CD4-positive, CD25-positive, alpha-beta regulatory T cell (primary cell): Measurements from ENCODE around the gene OPRD1. TPM values are rescaled to one million over a fixed set of nuclear protein-coding genes. Genes with fewer than 3 reads are reported as not detected.
A peak's percentile ranks its signal among the peaks of the same experiment; 100 is the strongest.
"Not testable (repeated sequence)": the region's sequence is repeated elsewhere in the genome, so short reads cannot be mapped to it uniquely, and the experiment has no call there.

Experiments
- ATAC-seq, 2 donors: fragments of 150-1000 bp; cut with Tn5 transposase; one replicate each; pipeline ENCODE4 v1.10.0; 2021; ENCODE audit warnings: low read depth in 2 of 2, moderate number of reproducible peaks in 2 of 2, moderate library complexity in 1 of 2
- DNase-seq, 3 donors: peaks; one replicate each; pipeline versions ENCODE4 v3.0.0 to v3.0.0-alpha.2; 2012 to 2022; ENCODE audit warnings: mixed read lengths in 1 of 3
- H3K27ac ChIP-seq: one replicate; pipeline ENCODE4 v1.7.0; 2013; ENCODE audit warnings: mild to moderate bottlenecking, low read length; ENCODE audit not compliant: insufficient read depth, poor library complexity, severe bottlenecking
- H3K27me3 ChIP-seq: one replicate; pipeline ENCODE4 v1.7.0; 2013; ENCODE audit warnings: low read length; ENCODE audit not compliant: control insufficient read depth, insufficient read depth
- H3K36me3 ChIP-seq: one replicate; pipeline ENCODE4 v1.7.0; 2013; ENCODE audit warnings: mild to moderate bottlenecking, low read length, moderate library complexity; ENCODE audit not compliant: control insufficient read depth, insufficient read depth
- H3K4me1 ChIP-seq: 2 replicates; pipeline ENCODE4 v1.7.0; 2013; ENCODE audit warnings: mild to moderate bottlenecking, low read length; ENCODE audit not compliant: insufficient read depth, control insufficient read depth, poor library complexity, severe bottlenecking
- H3K4me3 ChIP-seq: one replicate; pipeline ENCODE4 v1.7.0; 2013; ENCODE audit warnings: low read depth, mild to moderate bottlenecking, low read length, moderate library complexity
- H3K9me3 ChIP-seq, 2 experiments: 1 replicate in 1 of 2; 2 replicates in 1 of 2; pipeline ENCODE4 v1.7.0; 2013; ENCODE audit warnings: low read length in 2 of 2, mild to moderate bottlenecking in 1 of 2, moderate library complexity in 1 of 2; ENCODE audit not compliant: control insufficient read depth in 2 of 2
- H3K27ac Mint-ChIP-seq, 3 donors: one replicate each; pipeline ENCODE4 v1.8.0; 2020 to 2022; ENCODE audit warnings: mild to moderate bottlenecking in 3 of 3, mixed read lengths in 3 of 3, moderate library complexity in 2 of 3
- H3K27me3 Mint-ChIP-seq: one replicate; pipeline ENCODE4 v1.8.0; 2022; ENCODE audit warnings: mild to moderate bottlenecking, mixed read lengths
- H3K36me3 Mint-ChIP-seq: one replicate; pipeline ENCODE4 v1.8.0; 2020; ENCODE audit warnings: mixed read lengths
- H3K4me1 Mint-ChIP-seq, 4 donors: one replicate each; pipeline ENCODE4 v1.8.0; 2020 to 2022; ENCODE audit warnings: mixed read lengths in 4 of 4, mild to moderate bottlenecking in 1 of 4
- H3K4me3 Mint-ChIP-seq, 4 donors: one replicate each; pipeline ENCODE4 v1.8.0; 2020 to 2022; ENCODE audit warnings: mild to moderate bottlenecking in 4 of 4, mixed read lengths in 4 of 4, moderate library complexity in 3 of 4
- H3K9me3 Mint-ChIP-seq, 7 donors: one replicate each; pipeline ENCODE4 v1.8.0; 2020 to 2022; ENCODE audit warnings: mixed read lengths in 7 of 7, mild to moderate bottlenecking in 3 of 7, moderate library complexity in 2 of 7
- polyA plus RNA-seq, 4 donors: library from polyadenylated mRNA; unstranded; fragments of 300-500 nt; fragmentation: Illumina TruSeq; gene quantifications; one replicate each; pipeline ENCODE4 v1.2.3, GENCODE V29; 2021
- total RNA-seq: library from RNA; stranded (reverse); gene quantifications from one replicate; pipeline ENCODE4 v1.2.3, GENCODE V29; 2022

The OPRD1 gene
- total and polyA plus RNA-seq, 5 donors from 2014 or later = 0.02 TPM; not detected in 4

- no peaks in the 10 kb centered on the region for H3K4me1 ChIP-seq
- peaks cover 11% of the 10 kb centered on the region for H3K27me3 ChIP-seq
- no peak overlapping the region for H3K27ac ChIP-seq
- no peak overlapping the region for H3K27ac Mint-ChIP-seq
- peaks cover 0 to 2% (median 0%) of the 10 kb centered on the region in 7 donors for H3K9me3 Mint-ChIP-seq
- no peak overlapping the region for H3K4me3 ChIP-seq
- H3K4me3 Mint-ChIP-seq = no peak overlapping the region
- no peaks in the 10 kb centered on the region for H3K36me3 ChIP-seq
- ATAC-seq = no peak
- H3K9me3 ChIP-seq = no peaks in the 10 kb centered on the region
- H3K36me3 Mint-ChIP-seq = no peaks in the 10 kb centered on the region
- peaks cover 40% of the 10 kb centered on the region for H3K27me3 Mint-ChIP-seq
- DNase-seq = no peak
- H3K4me1 Mint-ChIP-seq = peaks cover 0 to 7% (median 0%) of the 10 kb centered on the region in 4 donors
Measured at GRCh38 chr1:28817133-28817532, 5.2 kb downstream of the OPRD1 start.

- Histone ChIP-seq H3K27me3 (no peaks in the 10 kb centered on the region), H3K4me1 (no peaks in the 10 kb centered on the region), H3K27ac (no peak overlapping the region), H3K9me3 (no peaks in the 10 kb centered on the region), H3K36me3 (no peaks in the 10 kb centered on the region), H3K4me3 (no peak overlapping the region)
- no peaks in the 10 kb centered on the region for H3K36me3 Mint-ChIP-seq
- ATAC-seq (no peak), DNase-seq (no peak)
- H3K9me3 Mint-ChIP-seq = peaks cover 0 to 2% (median 0%) of the 10 kb centered on the region in 7 donors
- peaks cover 0 to 3% (median 0%) of the 10 kb centered on the region in 4 donors for H3K4me1 Mint-ChIP-seq
- peak overlapping the region in 1 of 3 donors; percentile 60 for H3K27ac Mint-ChIP-seq
- H3K4me3 Mint-ChIP-seq = no peak overlapping the region
- H3K27me3 Mint-ChIP-seq = peaks cover 26% of the 10 kb centered on the region
Measured at GRCh38 chr1:28819020-28819419, 7.0 kb downstream of the OPRD1 start.

- Histone ChIP-seq H3K4me1 (no peaks in the 10 kb centered on the region), H3K9me3 (no peaks in the 10 kb centered on the region), H3K27me3 (no peaks in the 10 kb centered on the region), H3K27ac (no peak overlapping the region), H3K36me3 (no peaks in the 10 kb centered on the region), H3K4me3 (no peak overlapping the region)
- Mint-ChIP-seq H3K27ac (peak overlapping the region in 1 of 3 donors; percentile 87), H3K4me3 (no peak overlapping the region), H3K27me3 (peaks cover 9% of the 10 kb centered on the region), H3K4me1 (no peaks in the 10 kb centered on the region), H3K36me3 (no peaks in the 10 kb centered on the region), H3K9me3 (peaks cover 0 to 2% (median 0%) of the 10 kb centered on the region in 7 donors)
- DNase-seq = no peak
- ATAC-seq = no peak
Measured at GRCh38 chr1:28822799-28823198, 10.8 kb downstream of the OPRD1 start.

GRCh38 chr1:28824061-28824460 lies 12.1 kb downstream of the OPRD1 start:
- H3K36me3 Mint-ChIP-seq, H3K27ac Mint-ChIP-seq, H3K4me1 ChIP-seq, H3K36me3 ChIP-seq, H3K9me3 ChIP-seq, H3K4me3 ChIP-seq, ATAC-seq, H3K4me1 Mint-ChIP-seq, DNase-seq, H3K27me3 ChIP-seq, H3K27ac ChIP-seq, H3K9me3 Mint-ChIP-seq, H3K4me3 Mint-ChIP-seq: not testable (repeated sequence)
- peaks cover 17% of the 10 kb centered on the region for H3K27me3 Mint-ChIP-seq

GRCh38 chr1:28828227-28828858 lies 16.4 kb downstream of the OPRD1 start:
- not testable (repeated sequence) for DNase-seq, H3K27me3 ChIP-seq, H3K36me3 ChIP-seq, H3K4me1 ChIP-seq, H3K9me3 ChIP-seq, ATAC-seq, H3K4me1 Mint-ChIP-seq, H3K27ac Mint-ChIP-seq, H3K27ac ChIP-seq, H3K4me3 Mint-ChIP-seq, H3K36me3 Mint-ChIP-seq, H3K4me3 ChIP-seq, H3K9me3 Mint-ChIP-seq
- peaks cover 18% of the 10 kb centered on the region for H3K27me3 Mint-ChIP-seq

- DNase-seq (no peak), ATAC-seq (no peak)
- Mint-ChIP-seq H3K9me3 (peaks cover 0 to 1% (median 0%) of the 10 kb centered on the region in 7 donors), H3K36me3 (no peaks in the 10 kb centered on the region), H3K4me3 (no peak overlapping the region), H3K4me1 (peaks cover 0 to 4% (median 0%) of the 10 kb centered on the region in 4 donors), H3K27ac (peak overlapping the region in 1 of 3 donors; percentile 70), H3K27me3 (peaks cover 25% of the 10 kb centered on the region)
- no peaks in the 10 kb centered on the region for H3K4me1 ChIP-seq
- H3K36me3 ChIP-seq = no peaks in the 10 kb centered on the region
- H3K9me3 ChIP-seq = no peaks in the 10 kb centered on the region
- H3K27me3 ChIP-seq = no peaks in the 10 kb centered on the region
- no peak overlapping the region for H3K4me3 ChIP-seq
- no peak overlapping the region for H3K27ac ChIP-seq
Measured at GRCh38 chr1:28830814-28831213, 18.8 kb downstream of the OPRD1 start.

GRCh38 chr1:28832966-28833365 lies 21.0 kb downstream of the OPRD1 start:
- no peak overlapping the region for H3K27ac Mint-ChIP-seq
- peaks cover 25% of the 10 kb centered on the region for H3K27me3 Mint-ChIP-seq
- Histone ChIP-seq H3K9me3 (no peaks in the 10 kb centered on the region), H3K27me3 (no peaks in the 10 kb centered on the region), H3K4me1 (no peaks in the 10 kb centered on the region), H3K27ac (no peak overlapping the region), H3K4me3 (no peak overlapping the region), H3K36me3 (no peaks in the 10 kb centered on the region)
- ATAC-seq (no peak), DNase-seq (no peak)
- H3K36me3 Mint-ChIP-seq = no peaks in the 10 kb centered on the region
- H3K4me1 Mint-ChIP-seq = peaks cover 0 to 4% (median 0%) of the 10 kb centered on the region in 4 donors
- peaks cover 0 to 1% (median 0%) of the 10 kb centered on the region in 7 donors for H3K9me3 Mint-ChIP-seq
- H3K4me3 Mint-ChIP-seq = no peak overlapping the region

GRCh38 chr1:28833381-28833780 lies 21.4 kb downstream of the OPRD1 start:
- no peak overlapping the region for H3K4me3 Mint-ChIP-seq
- no peak overlapping the region for H3K4me3 ChIP-seq

More at GRCh38 chr1:28833381-28833780, 21.4 kb downstream of the OPRD1 start:
- DNase-seq = no peak
- Mint-ChIP-seq H3K27ac (no peak overlapping the region), H3K4me1 (peaks cover 0 to 4% (median 0%) of the 10 kb centered on the region in 4 donors), H3K27me3 (peaks cover 22% of the 10 kb centered on the region), H3K36me3 (no peaks in the 10 kb centered on the region), H3K9me3 (peaks cover 0 to 1% (median 0%) of the 10 kb centered on the region in 7 donors)
- Histone ChIP-seq H3K4me1 (no peaks in the 10 kb centered on the region), H3K9me3 (no peaks in the 10 kb centered on the region), H3K27ac (no peak overlapping the region), H3K27me3 (no peaks in the 10 kb centered on the region), H3K36me3 (no peaks in the 10 kb centered on the region)
- ATAC-seq = no peak
